HEK293 (cell line): ENCODE results near the gene VSIR.

Experiments used
- CTCF ChIA-PET: fragments of 350-600 bp; formaldehyde crosslinking; extraction: SDS; loops from one replicate; lab custom pipeline; 2021; ENCODE audit warnings: antibody characterized with exemption; lab: Yijun Ruan, JAX
- POLR2A ChIA-PET: fragments of 300-600 bp; formaldehyde crosslinking; extraction: SDS; loops from one replicate; lab custom pipeline; 2020; ENCODE audit warnings: antibody characterized with exemption, inconsistent platforms; lab: Yijun Ruan, JAX
- H3K27ac ChIP-seq: fragments of 200-500 bp; sonication (Bioruptor generic); 2 replicates; pipeline ENCODE4 v1.5.1; 2014; ENCODE audit warnings: low read depth, low read length, control low read depth, inconsistent platforms; ENCODE audit errors: extremely low read depth
- H3K36me3 ChIP-seq, 2 experiments: fragments of 200-500 bp in 1 of 2; sonication (Bioruptor generic) in 1 of 2; 1 replicate in 1 of 2; 2 replicates in 1 of 2; pipeline ENCODE4 v1.5.1; 2014 to 2017; ENCODE audit warnings: inconsistent platforms in 2 of 2, low read length in 2 of 2; ENCODE audit not compliant: control insufficient read depth in 2 of 2, insufficient read depth in 1 of 2
- H3K4me1 ChIP-seq: fragments of 200-500 bp; sonication (Bioruptor generic); 2 replicates; pipeline ENCODE4 v1.5.1; 2014; ENCODE audit warnings: mild to moderate bottlenecking, low read length, inconsistent platforms; ENCODE audit not compliant: control insufficient read depth, insufficient read depth
- H3K4me3 ChIP-seq: 2 replicates; pipeline ENCODE4 v1.5.1; 2011; ENCODE audit warnings: low read depth, mild to moderate bottlenecking, control low read depth, low read length, moderate library complexity
- H3K9me3 ChIP-seq: fragments of 200-500 bp; sonication (Bioruptor generic); 2 replicates; pipeline ENCODE4 v1.5.1; 2014; ENCODE audit warnings: low read depth, low read length, inconsistent platforms; ENCODE audit not compliant: control insufficient read depth, insufficient read depth
- EGR2 ChIP-seq: fragments of 450-650 bp; formaldehyde crosslinking; IDR thresholded peaks from 2 replicates; pipeline ENCODE4 v1.5.1; 2016; ENCODE audit warnings: low read depth, missing biosample characterization, missing genetic modification characterization
- FEZF1 ChIP-seq: fragments of 450-650 bp; formaldehyde crosslinking; IDR thresholded peaks from 2 replicates; pipeline ENCODE4 v1.5.1; 2016; ENCODE audit warnings: missing biosample characterization, missing genetic modification characterization
- GFI1B ChIP-seq: fragments of 450-650 bp; formaldehyde crosslinking; IDR thresholded peaks from 2 replicates; pipeline ENCODE4 v1.5.1; 2016; ENCODE audit warnings: missing biosample characterization, missing genetic modification characterization
- GLIS1 ChIP-seq: fragments of 450-650 bp; formaldehyde crosslinking; IDR thresholded peaks from 2 replicates; pipeline ENCODE4 v1.5.1; 2016; ENCODE audit warnings: missing biosample characterization, missing genetic modification characterization
- KLF7 ChIP-seq: fragments of 450-650 bp; formaldehyde crosslinking; IDR thresholded peaks from 2 replicates; pipeline ENCODE4 v1.5.1; 2016; ENCODE audit warnings: missing biosample characterization, missing genetic modification characterization, borderline replicate concordance
- PRDM1 ChIP-seq: fragments of 450-650 bp; formaldehyde crosslinking; IDR thresholded peaks from 2 replicates; pipeline ENCODE4; 2016; ENCODE audit warnings: missing biosample characterization, missing genetic modification characterization
- SP7 ChIP-seq: fragments of 450-650 bp; formaldehyde crosslinking; IDR thresholded peaks from 2 replicates; pipeline ENCODE4 v1.5.1; 2016; ENCODE audit warnings: missing biosample characterization, missing genetic modification characterization
- YY2 ChIP-seq: fragments of 450-650 bp; formaldehyde crosslinking; IDR thresholded peaks from 2 replicates; pipeline ENCODE4 v1.5.1; 2016; ENCODE audit warnings: missing biosample characterization, missing genetic modification characterization
- ZBTB26 ChIP-seq: fragments of 450-650 bp; formaldehyde crosslinking; optimal IDR thresholded peaks from 2 replicates; pipeline ENCODE3; 2016; ENCODE audit warnings: missing biosample characterization, mild to moderate bottlenecking, missing genetic modification characterization
- ZBTB7A ChIP-seq: fragments of 450-650 bp; formaldehyde crosslinking; IDR thresholded peaks from 2 replicates; pipeline ENCODE4 v1.5.1; 2016; ENCODE audit warnings: low read depth, missing biosample characterization, missing genetic modification characterization
- ZFP3 ChIP-seq: fragments of 450-650 bp; formaldehyde crosslinking; IDR thresholded peaks from 2 replicates; pipeline ENCODE4 v1.5.1; 2016; ENCODE audit warnings: low read depth, missing biosample characterization, missing genetic modification characterization
- ZNF133 ChIP-seq: fragments of 450-650 bp; formaldehyde crosslinking; IDR thresholded peaks from 2 replicates; pipeline ENCODE4 v1.5.1; 2016; ENCODE audit warnings: missing biosample characterization, missing genetic modification characterization
- ZNF146 ChIP-seq: fragments of 450-650 bp; formaldehyde crosslinking; IDR thresholded peaks from 2 replicates; pipeline ENCODE4 v1.5.1; 2016; ENCODE audit warnings: missing biosample characterization, missing genetic modification characterization
- ZNF157 ChIP-seq: fragments of 450-650 bp; formaldehyde crosslinking; IDR thresholded peaks from 2 replicates; pipeline ENCODE4 v1.5.1; 2016; ENCODE audit warnings: missing biosample characterization, missing genetic modification characterization
- ZNF18 ChIP-seq: fragments of 450-650 bp; formaldehyde crosslinking; IDR thresholded peaks from 2 replicates; pipeline ENCODE4 v1.5.1; 2016; ENCODE audit warnings: missing biosample characterization, missing genetic modification characterization
- ZNF184 ChIP-seq: fragments of 450-650 bp; IDR thresholded peaks from 2 replicates; pipeline ENCODE4 v1.5.1; 2018; ENCODE audit warnings: missing biosample characterization, mild to moderate bottlenecking, missing genetic modification characterization
- ZNF23 ChIP-seq: fragments of 450-650 bp; formaldehyde crosslinking; IDR thresholded peaks from 2 replicates; pipeline ENCODE4 v1.5.1; 2016; ENCODE audit warnings: missing biosample characterization, missing genetic modification characterization, borderline replicate concordance
- ZNF239 ChIP-seq: fragments of 450-650 bp; formaldehyde crosslinking; IDR thresholded peaks from 2 replicates; pipeline ENCODE4 v1.5.1; 2016; ENCODE audit warnings: missing biosample characterization, missing genetic modification characterization
- ZNF341 ChIP-seq: fragments of 450-650 bp; formaldehyde crosslinking; IDR thresholded peaks from 2 replicates; pipeline ENCODE4; 2016; ENCODE audit warnings: low read depth, missing biosample characterization, missing genetic modification characterization
- ZNF37A ChIP-seq: fragments of 450-650 bp; IDR thresholded peaks from 2 replicates; pipeline ENCODE4 v1.5.1; 2018; ENCODE audit warnings: missing biosample characterization, missing genetic modification characterization
- ZNF423 ChIP-seq: fragments of 450-650 bp; formaldehyde crosslinking; IDR thresholded peaks from 2 replicates; pipeline ENCODE4 v1.5.1; 2016; ENCODE audit warnings: missing biosample characterization, missing genetic modification characterization
- ZNF513 ChIP-seq: fragments of 450-650 bp; IDR thresholded peaks from 2 replicates; pipeline ENCODE4 v1.5.1; 2018; ENCODE audit warnings: missing biosample characterization, missing genetic modification characterization
- ZNF561 ChIP-seq: fragments of 450-650 bp; IDR thresholded peaks from 2 replicates; pipeline ENCODE4 v1.5.1; 2018; ENCODE audit warnings: missing biosample characterization, missing genetic modification characterization, borderline replicate concordance
- ZNF600 ChIP-seq: fragments of 450-650 bp; formaldehyde crosslinking; IDR thresholded peaks from 2 replicates; pipeline ENCODE4 v1.5.1; 2016; ENCODE audit warnings: missing biosample characterization, missing genetic modification characterization
- ZNF670 ChIP-seq: fragments of 450-650 bp; formaldehyde crosslinking; IDR thresholded peaks from 2 replicates; pipeline ENCODE4 v1.5.1; 2016; ENCODE audit warnings: missing biosample characterization, missing genetic modification characterization, low read depth
- ZSCAN4 ChIP-seq: fragments of 450-650 bp; formaldehyde crosslinking; IDR thresholded peaks from 2 replicates; pipeline ENCODE4 v1.5.1; 2017; ENCODE audit warnings: missing biosample characterization, missing genetic modification characterization
- TF ChIP-seq, protein P1 (sequence below): fragments of 450-650 bp; formaldehyde crosslinking; IDR thresholded peaks from 2 replicates; pipeline ENCODE4 v1.5.1; 2016; ENCODE audit warnings: missing biosample characterization, missing genetic modification characterization

The VSIR gene

DNA sequence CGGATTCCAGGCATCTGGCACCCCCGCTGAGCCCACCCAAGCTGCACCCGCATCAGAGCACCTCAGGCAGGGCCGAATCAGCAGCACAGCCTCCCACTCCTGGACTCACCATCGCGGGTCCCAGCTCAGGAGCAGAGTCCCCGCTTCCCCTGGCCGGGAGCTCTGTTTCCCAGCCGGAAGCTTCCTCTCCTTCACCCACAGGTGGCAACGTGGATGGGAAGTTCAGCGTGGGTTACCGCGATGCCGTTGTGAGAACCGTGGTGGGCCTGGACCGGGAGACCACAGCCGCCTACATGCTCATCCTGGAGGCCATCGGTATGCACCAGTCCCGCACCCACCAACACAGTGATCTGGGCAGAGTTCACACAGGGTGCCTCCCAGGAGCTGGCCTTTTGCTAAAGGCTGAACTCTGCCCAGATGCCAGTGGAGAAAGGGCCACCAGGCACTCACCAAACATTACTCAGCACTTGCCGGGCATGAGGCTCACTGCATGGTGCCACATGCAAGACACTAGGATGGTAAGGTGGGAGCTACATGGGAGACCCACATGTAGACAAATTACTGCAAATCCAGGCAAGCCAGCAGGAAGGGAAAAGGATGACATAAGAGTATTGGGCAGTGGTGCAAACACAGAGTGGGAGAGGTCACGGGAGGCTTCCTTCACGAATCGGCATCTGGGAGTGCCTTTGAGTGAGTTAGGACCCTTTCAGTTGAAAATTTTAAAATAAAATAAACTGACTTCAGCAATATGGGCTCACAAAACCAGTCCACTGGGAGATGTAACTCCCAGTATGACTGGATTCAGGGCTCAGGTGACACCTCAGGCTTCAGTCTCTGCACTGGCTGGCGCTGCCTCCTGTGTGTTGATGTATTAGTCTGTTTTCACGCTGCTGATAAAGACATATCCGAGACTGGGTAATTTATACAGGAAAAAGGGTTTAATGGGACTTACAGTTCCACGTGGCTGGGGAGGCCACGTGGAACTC lies 64.1 kb downstream of the VSIR start:
- Histone ChIP-seq H3K27ac (no peak overlapping the region), H3K4me1 (no peaks in the 10 kb centered on the region), H3K36me3 (no peaks in the 10 kb centered on the region), H3K4me3 (no peak overlapping the region), H3K9me3 (no peaks in the 10 kb centered on the region)
- TF ChIP-seq PRDM1 (tag by site-specific recombination) (no peak), ZNF23 (tag by site-specific recombination) (no peak), GLIS1 (tag by site-specific recombination) (no peak), ZNF18 (tag by site-specific recombination) (no peak), EGR2 (tag by site-specific recombination) (peak; percentile 21; the same call in 1 of the 2 replicates)
- POLR2A ChIA-PET = interaction anchor here (0.6 kb wide), 1 partner anchor 390 kb away, joined by 3 read pairs; the partner anchor contains the start of gene SLC29A3
- CTCF ChIA-PET = interaction anchor here (0.6 to 6.3 kb wide), 33 partner anchors 8 to 399 kb away, joined by 3 to 108 read pairs (median 4); partner anchors contain the start of genes SLC29A3 and VSIR

- no peak overlapping the region for H3K4me3 ChIP-seq
- no peaks in the 10 kb centered on the region for H3K36me3 ChIP-seq
- no peak overlapping the region for H3K27ac ChIP-seq
- no peaks in the 10 kb centered on the region for H3K9me3 ChIP-seq
- CTCF ChIA-PET = interaction anchor here (0.5 to 6.3 kb wide), 41 partner anchors 9 to 1401 kb away, joined by 3 to 108 read pairs (median 4); partner anchors contain the start of genes SLC29A3 and VSIR
- POLR2A ChIA-PET = interaction anchor here (0.9 to 1.3 kb wide), 2 partner anchors 312 to 389 kb away, joined by 3 to 4 read pairs; partner anchors contain the start of genes CDH23 and SLC29A3
- H3K4me1 ChIP-seq = no peaks in the 10 kb centered on the region
- no peak for TF ChIP-seq ZNF423 (tag by site-specific recombination)
- TF ChIP-seq ZNF133 (tag by site-specific recombination) = no peak
- TF ChIP-seq KLF7 = 0 out of 2 replicates have a peak, but pooled peaks have one; percentile 30
- TF ChIP-seq ZNF184 (tag by site-specific recombination) = no peak
- no peak for TF ChIP-seq GFI1B (tag by site-specific recombination)
- TF ChIP-seq ZBTB7A (tag by site-specific recombination) = no peak
- no peak for TF ChIP-seq FEZF1 (tag by site-specific recombination)
- TF ChIP-seq ZNF670 (tag by site-specific recombination) = no peak
- TF ChIP-seq ZNF561 (tag by site-specific recombination) = no peak
- TF ChIP-seq ZNF37A (tag by site-specific recombination) = no peak
- no peak for TF ChIP-seq ZBTB26 (tag by site-specific recombination)
- TF ChIP-seq ZNF146 (tag by site-specific recombination) = no peak
- no peak for TF ChIP-seq ZNF513 (tag by site-specific recombination)
- TF ChIP-seq YY2 (tag by site-specific recombination) = no peak
- 0 out of 2 replicates have a peak, but pooled peaks have one; percentile 8 for TF ChIP-seq ZSCAN4
- TF ChIP-seq ZNF600 (tag by site-specific recombination) = no peak
- TF ChIP-seq ZNF157 (tag by site-specific recombination) = no peak
- no peak for TF ChIP-seq ZFP3 (tag by site-specific recombination)
- no peak for TF ChIP-seq SP7
- peak; percentile 73 for TF ChIP-seq ZNF341
- no peak for TF ChIP-seq ZNF239 (tag by site-specific recombination)
- TF ChIP-seq, protein P1, sequence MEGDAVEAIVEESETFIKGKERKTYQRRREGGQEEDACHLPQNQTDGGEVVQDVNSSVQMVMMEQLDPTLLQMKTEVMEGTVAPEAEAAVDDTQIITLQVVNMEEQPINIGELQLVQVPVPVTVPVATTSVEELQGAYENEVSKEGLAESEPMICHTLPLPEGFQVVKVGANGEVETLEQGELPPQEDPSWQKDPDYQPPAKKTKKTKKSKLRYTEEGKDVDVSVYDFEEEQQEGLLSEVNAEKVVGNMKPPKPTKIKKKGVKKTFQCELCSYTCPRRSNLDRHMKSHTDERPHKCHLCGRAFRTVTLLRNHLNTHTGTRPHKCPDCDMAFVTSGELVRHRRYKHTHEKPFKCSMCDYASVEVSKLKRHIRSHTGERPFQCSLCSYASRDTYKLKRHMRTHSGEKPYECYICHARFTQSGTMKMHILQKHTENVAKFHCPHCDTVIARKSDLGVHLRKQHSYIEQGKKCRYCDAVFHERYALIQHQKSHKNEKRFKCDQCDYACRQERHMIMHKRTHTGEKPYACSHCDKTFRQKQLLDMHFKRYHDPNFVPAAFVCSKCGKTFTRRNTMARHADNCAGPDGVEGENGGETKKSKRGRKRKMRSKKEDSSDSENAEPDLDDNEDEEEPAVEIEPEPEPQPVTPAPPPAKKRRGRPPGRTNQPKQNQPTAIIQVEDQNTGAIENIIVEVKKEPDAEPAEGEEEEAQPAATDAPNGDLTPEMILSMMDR = peak; percentile 78
Measured at GRCh38 chr10:71708301-71708703, 65.0 kb downstream of the VSIR start.
